Measurements from ENCODE around the gene FAIM.
"Not testable (repeated sequence)": the region's sequence is repeated elsewhere in the genome, so short reads cannot be mapped to it uniquely, and the experiment has no call there.

Gene FAIM

DNA sequence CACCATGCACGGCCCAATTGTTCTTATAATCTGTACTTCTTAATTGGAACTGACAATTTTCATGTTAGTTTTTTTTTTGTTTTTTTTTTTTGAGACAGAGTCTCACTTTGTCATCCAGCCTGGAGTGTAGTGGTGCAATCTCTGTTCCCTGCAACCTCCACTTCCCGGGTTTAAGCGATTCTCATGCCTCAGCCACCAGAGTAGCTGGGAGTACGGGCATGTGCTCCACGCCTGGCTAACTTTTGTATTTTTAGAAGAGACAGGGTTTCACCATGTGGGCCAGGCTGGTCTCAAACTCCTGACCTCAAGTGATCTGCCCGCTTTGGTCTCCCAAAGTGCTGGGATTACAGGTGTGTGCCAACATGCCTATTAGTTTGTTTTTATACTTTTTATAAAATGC lies 72.4 kb downstream of the FAIM start:
- not testable (repeated sequence) for DNase-seq (ENCODE audit: low spot score)

DNA sequence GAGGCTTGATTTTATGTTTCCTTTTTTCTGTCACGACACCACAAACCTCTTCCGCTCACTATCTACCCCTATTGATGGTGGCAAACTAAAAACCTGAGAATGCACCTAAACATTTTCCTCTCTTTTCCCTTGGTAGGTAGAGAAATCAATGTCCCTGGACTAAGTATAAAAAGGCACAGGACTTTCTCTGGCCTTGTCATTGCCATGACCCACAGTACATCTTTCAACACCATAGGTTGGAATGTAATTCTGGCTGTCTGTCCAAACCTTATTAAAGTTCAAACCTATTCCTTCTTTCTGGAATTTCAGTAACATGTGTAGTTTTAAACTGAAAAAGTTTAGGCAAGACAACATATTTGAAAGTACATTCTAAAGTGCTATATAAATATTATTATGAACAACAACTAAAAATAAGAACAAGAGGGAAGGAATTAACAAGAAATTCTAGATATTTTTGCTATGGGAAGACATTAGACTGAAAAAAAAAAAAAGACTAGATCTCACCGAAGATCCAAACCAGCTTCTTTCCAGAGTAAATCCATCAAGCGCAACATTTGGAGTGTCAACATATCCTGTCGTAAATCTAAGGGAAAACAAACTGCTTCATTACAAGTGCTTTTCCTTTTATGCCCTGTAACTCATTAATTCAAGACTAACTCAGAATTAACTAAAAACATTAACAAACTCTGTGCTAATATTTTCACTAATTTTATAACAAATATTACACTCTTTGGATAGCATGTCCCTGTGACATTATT lies 73.1 kb downstream of the FAIM start:
- no peak for DNase-seq (ENCODE audit: low spot score)

DNA sequence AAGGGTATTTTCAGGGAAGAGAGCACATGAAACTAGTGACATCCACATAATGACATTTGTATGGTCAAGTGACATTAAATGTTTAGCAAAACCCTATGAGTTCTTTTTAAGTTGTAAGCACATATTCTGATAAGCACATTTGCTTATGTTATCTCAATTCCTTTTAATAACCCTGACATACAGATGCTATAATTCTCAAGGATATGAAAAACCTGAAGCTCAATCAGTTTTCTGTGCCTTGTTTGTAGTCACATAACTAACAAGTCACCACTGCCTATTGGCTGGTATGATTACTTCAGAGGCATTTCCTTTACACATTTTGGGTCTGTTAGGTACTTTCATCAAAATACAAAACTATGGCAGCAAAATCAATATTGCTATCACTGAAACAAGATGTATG lies 74.1 kb downstream of the FAIM start:
- DNase-seq (ENCODE audit: low spot score) = no peak

All from COLO829 (cell line).